ENCODE results near the gene MOCS3.

Gene MOCS3, protein sequence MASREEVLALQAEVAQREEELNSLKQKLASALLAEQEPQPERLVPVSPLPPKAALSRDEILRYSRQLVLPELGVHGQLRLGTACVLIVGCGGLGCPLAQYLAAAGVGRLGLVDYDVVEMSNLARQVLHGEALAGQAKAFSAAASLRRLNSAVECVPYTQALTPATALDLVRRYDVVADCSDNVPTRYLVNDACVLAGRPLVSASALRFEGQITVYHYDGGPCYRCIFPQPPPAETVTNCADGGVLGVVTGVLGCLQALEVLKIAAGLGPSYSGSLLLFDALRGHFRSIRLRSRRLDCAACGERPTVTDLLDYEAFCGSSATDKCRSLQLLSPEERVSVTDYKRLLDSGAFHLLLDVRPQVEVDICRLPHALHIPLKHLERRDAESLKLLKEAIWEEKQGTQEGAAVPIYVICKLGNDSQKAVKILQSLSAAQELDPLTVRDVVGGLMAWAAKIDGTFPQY

DNA sequence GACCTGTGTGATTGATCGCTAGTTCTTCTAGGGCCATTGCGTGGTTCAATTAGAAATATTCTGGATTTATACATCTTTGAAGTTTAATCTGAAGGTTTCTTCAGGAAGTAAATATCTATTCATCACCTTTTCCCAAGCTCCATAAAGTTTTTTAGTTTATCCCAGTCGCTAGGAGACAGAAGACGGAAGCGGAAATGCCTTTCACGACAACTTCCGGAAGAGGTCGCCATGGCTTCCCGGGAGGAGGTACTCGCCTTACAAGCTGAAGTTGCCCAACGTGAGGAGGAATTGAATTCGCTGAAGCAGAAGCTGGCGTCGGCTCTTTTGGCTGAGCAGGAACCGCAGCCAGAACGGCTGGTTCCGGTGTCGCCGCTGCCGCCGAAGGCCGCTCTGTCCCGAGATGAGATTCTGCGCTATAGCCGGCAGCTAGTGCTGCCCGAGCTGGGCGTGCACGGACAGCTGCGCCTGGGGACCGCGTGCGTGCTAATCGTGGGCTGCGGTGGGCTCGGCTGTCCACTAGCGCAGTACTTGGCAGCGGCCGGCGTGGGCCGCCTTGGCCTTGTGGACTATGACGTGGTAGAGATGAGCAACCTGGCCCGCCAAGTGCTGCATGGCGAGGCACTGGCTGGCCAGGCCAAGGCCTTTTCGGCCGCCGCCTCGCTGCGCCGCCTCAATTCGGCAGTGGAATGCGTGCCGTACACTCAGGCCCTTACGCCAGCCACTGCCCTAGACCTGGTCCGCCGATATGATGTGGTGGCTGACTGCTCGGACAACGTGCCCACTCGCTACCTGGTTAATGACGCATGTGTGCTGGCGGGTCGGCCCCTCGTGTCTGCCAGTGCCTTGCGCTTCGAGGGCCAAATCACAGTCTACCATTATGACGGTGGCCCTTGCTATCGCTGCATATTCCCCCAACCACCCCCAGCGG is at the start of gene MOCS3:
Gene MOCS3 (plus strand): TSS at position 204 of the 928 bp plus-strand sequence. CDS start 25 bp downstream, at position 229.
- peak; percentile 96 for DNase-seq (ENCODE audit: low spot score)

DNA sequence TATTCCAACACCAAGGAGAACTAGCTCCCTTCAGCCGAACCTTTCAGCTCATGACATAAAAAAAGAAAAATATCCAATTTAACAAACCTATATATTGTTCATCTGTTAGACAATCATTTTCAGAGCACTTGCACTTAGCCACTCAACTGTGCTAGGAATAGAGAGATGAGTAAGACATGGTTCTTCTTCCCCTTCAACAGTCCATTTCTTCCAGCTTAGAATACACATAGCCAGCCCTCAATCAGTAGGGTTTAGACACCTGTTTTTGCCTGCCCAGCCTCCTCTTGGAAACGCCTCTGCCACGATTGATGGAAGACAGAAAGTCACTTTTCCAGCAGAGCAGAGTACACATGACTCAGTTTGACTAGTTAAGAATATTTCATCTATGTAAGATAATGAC is 49.2 kb upstream of the MOCS3 start:
- no peak for DNase-seq (ENCODE audit: low spot score)

DNA sequence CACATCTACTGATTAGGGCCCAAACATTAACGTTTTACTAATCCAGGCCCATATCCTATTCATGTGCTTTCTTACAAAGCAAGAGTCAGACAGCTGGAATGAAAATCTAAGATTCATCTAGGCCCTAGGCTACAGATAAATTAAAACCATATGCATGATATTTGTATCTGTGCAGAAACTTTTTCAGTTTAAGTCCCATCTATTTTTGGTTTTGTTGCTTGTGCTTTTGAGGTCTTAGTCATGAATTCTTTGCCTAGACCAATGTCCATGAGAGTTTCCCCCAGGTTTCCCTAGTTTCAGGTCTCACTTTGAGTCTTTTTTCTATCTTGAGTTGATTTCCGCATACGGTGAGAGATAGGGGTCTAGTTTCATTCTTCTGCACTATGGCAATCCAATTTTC is 47.6 kb upstream of the MOCS3 start:
- DNase-seq (ENCODE audit: low spot score), result no peak

DNA sequence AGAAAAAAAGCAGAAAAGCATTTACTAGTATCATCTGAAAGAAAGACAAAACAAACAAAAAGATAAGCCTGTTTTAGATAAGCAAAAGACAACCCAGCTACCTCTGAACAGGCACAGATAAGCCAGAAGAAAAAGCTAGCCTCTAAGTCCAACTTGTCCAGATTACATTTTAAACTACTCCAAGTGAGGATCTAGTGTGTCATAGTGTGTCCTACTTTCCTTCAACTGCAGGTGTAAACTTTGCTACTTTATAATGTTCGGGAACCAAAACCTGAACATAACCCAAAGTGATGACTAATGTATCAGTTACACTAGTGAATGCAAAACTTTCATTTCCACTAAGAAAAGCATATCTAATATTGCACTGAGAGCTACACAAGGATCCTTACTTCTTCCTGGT is 46.9 kb upstream of the MOCS3 start:
- DNase-seq (ENCODE audit: low spot score), result no peak

DNA sequence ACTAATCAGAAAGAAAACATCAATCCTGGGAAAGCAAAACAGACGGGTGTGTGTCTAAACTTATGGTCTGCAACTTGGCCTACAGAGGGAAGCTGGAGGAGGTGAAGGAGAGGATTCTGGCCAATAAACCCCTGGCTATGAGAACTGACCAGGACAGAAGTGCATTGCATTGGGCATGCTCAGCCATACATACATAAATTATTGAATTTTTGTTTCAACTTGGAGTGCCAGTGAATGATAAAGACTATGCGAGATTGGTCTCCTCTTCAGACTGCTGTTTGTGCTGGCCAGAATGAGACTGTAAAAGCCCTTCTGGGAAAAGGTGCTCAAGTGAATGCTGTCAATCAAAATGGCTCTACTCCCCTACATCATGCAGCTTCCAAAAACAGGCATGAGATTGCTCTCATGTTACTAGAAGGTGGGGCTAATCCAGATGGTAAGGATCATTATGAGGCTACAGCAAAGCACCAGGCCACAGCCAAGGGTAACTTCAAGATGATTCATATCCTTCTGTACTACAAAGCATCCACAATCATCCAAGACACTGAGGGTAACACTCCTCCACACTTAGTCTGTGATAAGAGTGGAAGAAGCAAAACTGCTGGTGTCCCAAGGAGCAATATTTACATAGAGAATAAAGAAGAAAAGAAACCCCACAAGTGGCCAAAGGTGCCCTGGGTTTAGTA is 44.8 kb upstream of the MOCS3 start:
- DNase-seq (ENCODE audit: low spot score), result peak; percentile 64

DNA sequence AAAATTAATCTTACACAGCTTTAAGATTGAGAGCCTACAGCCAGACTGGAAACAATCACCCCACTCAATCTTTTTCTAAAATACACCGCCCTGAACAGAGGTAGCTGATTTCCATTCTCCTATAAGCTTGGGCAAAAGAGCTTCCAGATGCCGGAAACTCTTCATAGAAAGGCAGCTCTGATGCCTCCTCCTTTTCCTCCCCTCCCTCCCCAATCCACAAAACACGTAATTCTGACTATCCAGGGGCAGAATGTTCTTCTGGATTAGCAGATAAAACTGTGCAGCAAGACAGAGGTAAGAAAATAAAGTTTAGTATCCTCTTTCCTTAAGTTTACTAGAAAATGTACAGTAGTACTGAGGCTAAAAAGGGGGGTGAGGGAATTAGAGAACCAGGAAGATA is 43.2 kb upstream of the MOCS3 start:
- no peak for DNase-seq (ENCODE audit: low spot score)

DNA sequence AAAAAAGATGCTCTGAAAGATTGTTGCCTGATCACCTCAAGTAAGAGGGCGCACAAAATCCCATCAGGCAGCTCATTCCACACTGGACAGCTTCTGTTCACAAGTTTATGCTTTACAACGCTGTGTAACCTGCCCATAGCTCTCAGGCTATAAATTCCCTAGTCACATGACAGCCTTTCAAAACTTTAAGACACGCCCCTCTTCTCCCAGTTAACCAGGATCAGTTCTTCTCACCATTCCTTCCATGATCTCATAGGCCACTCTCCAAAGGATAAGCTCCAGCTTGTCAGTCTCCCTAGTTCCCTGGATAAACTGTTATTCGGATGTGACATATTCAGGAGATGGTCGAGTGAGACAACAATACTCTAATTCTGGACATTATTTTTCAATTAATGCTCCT is 42.4 kb upstream of the MOCS3 start:
- DNase-seq (ENCODE audit: low spot score), result no peak

DNA sequence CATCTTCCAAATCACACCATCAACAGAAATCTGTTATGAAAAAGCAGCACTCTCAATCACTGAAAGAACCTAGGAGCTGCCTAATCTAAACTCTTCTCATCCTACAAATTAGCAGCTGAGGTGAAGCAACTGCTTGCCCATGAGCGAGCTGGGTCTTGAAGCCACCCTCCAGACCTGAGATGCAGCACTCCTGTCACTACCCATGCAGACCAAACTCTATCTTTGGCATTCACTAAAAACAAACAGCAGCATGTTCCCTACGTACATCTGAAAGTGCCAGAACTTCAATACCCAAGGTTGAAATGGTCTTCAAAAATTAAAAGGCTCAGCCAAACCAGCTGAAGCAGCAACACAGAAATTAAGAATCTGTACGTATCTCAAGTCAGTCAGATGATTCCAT is 41.7 kb upstream of the MOCS3 start:
- no peak for DNase-seq (ENCODE audit: low spot score)

DNA sequence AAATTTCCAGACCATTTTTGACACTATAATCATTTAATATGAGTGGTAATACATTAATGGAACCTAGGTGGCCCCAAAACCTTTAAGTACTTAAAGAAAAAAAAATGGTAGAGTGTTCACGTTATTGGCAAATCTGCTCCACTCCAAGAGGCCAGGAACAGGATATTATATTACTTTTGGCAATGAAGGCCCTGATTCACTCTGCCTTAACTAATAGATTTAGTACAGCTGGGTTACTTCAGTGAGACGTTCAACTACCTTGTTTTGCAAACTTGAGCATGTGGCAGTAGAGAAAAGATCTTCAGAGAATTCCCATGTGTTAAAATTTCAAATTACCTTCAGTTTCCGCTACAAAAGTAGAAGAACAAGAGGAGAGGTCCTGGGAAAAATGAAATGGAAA is 40.2 kb upstream of the MOCS3 start:
- no peak for DNase-seq (ENCODE audit: low spot score)

DNA sequence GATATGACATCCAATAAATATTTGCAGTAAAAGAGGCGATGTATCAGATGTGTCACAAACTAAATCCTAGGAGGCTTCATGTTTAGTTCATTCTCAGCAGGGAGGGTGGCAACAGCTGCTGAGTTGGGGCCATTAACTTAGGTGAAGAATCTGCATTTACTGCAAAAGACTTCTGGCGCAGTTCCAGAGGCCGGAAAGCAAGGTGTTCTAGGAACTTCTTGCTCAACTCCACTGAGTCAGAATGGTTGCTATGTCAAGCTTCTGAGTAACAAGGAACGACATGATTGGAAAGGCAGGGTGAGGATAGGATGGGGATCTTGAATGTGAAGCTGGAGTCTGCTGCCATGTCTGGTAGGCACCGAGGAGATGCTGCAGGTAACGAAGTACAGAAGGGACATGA is 39.1 kb upstream of the MOCS3 start:
- peak; percentile 86 for DNase-seq (ENCODE audit: low spot score)

DNA sequence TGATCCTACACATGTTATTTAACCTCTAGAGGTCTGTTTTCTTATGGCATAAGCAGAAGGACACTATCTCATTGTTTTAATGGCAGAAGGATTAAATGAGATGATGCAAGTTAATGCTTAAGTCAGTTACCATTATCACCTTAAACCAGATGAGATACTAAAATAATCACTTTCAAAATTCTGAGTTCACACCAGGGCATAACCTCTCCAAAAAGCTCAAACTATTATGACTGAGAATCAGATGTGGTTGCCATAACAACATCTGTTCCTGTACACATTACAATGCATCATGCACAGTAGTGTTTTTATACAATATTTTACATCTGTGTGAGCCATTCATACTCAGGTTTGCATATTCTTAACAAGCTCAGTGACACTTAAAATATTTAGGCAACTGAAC is 37.6 kb upstream of the MOCS3 start:
- peak; percentile 45 for DNase-seq (ENCODE audit: low spot score)

DNA sequence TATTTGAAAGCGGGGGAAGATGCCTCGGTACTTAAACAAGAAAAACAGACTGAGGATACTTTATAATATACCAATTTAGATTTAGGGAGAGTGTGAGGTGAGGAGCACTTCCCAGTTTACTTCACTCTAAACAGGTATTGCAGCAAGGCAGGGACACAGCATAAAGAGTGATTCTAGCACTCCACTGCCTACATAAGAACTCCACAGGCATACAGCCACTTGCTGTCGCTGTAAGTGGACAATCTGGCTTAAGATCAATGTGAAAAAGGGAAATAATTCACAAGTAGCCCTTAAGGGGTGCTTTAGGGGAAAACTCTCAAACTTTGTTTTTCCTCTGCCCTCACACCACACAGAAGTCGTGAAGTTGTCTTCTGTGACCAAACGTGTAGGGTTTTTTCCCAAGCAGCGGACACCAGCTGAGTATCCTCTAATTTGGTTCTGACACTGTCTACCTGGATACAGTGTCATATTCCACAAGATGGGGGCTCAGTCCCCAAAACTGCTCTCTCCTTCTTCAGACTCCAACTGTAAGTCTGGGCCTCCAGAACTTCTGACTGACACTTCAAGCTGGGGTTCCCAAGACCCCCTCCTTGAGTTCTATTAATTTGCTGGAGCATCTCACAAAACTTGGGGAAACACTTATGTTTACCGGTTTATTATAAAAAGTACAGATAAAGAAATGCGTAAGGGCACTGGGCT is 36.7 kb upstream of the MOCS3 start:
- no peak for DNase-seq (ENCODE audit: low spot score)

DNA sequence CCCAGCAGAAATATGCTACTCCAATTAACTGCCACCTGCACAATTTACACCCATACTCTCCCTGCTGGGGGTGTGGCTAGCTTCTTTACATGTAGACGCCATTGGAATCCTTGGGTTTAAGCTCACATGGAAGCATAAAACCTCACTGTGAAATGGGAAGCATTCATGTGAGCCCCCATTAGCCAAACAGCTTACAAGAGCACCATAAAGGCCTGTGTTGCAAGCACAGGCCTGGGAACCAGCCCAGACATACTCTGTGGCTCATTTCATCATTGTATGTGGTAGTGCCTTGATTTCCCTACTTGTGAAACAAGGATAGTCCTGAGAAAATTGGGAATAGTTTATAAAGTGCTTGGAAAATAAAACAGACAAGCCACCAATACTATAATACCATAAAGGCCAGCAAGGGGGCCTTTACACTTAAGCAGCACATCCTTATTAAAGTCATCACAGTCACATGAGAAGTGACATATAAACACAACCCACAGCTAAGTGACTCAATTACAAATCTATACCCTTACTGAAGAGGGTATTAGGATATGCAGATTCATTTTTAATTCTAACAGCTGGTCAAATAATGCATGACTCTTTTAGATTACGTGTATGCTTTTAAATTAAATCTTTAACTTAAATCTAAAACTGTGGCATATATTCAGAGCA is 34.2 kb upstream of the MOCS3 start:
- no peak for DNase-seq (ENCODE audit: low spot score)

DNA sequence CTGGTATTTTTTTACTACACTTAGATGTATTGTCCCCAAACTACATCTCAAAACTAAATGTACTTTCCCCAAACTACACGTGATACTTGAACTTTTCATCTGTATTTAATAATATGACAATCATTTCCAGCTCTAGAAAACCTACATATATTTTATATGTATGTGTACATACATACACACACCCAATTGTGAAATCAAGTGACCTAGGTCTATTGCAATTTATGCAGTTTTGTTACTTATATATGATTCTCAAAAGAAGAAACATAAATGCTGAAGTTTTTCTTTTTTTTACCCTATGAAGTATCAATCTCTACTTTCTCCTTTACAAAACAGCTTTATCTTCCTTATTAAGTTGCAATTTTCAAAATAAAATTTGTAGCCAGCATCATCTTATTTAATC is 32.1 kb upstream of the MOCS3 start:
- no peak for DNase-seq (ENCODE audit: low spot score)

DNA sequence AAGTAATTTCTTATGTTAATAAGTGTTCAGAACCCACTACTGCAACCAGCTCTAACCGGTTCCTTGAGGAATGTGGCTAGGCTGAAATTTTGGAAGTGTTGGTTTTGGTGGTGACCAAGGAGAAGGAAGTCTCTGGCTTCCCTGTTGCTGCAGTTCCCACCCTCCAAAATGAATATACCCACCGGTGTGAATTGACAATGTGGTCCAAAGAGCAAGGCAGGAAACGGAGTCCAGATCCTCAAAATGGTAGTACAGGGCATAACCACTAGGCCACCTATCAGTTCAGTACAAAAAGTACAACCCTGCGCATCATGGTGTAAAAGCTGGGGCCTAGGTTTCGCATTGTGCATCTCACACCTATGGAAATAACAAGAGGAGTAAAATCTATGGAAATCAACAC is 30.1 kb upstream of the MOCS3 start:
- DNase-seq (ENCODE audit: low spot score), result peak; percentile 50

DNA sequence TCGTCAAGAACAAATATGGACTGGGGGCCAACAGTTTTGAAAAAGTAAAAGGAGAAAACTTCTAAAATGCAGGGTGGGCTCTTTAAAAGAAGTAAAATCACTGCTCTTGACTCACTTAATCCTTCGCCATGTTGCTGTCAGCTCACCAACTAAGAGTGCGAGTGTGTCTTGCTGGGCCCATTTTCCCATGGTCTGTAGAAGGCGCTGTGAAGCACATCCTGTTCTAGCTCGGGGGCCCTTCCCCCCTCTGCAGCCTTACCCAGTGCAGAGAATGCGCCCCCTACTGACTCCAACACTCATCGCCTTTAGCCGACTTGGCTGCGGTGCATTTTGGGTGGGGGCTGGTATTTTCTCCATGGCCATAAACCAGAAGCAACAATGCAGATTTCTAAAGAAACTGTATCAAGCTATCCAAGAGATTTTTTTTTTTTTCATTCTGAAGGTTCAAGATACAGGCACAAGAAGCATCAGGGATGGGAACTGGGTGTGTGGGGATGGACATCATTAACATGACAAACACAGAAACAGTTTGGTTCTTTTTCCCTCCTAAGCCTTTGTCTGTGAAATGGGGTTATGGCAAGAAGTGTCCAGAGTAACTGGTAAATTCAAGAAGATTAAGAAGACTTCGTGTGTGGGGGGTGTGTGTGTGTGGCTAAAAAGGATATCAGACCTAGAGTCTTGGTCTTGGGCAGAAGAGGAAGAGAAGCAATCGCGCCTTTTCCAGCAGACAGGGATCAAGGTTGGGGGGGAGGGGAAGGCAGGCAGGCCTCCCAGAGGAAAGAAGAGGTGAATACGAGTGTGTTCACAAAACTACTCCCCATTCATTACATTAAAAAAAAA is 29.1 kb upstream of the MOCS3 start:
- peak; percentile 98 for DNase-seq (ENCODE audit: low spot score)

DNA sequence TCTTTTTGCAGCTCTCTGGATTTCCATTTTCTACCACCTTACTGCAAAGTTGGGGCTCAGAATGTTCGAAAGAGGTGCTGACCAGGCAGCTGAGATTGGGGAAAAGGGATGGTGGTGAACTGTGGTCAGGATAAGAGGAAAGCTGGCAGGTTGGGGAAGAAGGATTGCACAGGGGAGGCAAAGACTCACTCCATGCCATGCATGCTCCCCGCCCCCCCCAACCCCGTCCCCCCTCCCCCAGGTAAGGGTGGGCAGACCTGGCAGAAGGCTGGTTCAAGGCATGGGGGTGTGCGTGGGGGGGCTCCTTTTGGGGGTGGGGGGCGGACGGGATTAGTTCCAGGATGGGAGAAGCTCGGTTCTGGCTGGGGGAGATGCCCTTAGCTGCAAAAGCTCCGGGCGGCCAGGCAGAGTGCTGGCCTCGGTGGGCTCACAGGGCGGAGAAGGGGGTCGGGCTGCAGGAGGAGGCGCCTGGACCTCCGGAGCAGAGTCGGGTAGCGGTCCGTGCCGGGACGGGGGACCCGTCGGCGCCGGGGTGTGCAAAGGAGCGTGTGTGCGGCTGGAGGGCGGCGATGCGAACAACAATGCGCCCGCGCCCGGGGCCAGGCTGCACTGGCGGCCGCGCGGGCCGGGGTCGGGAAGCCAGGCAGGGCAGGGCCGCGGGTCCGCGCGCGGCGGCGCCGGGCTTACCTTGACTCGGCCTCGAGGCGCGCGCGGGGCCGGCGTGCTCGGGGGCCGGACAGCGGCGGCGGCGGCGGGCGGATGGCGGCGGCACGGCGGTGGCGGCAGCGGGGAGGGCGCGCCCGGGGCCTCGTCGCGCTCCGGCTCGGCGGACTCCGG is 28.3 kb upstream of the MOCS3 start:
- no peak for DNase-seq (ENCODE audit: low spot score)

DNA sequence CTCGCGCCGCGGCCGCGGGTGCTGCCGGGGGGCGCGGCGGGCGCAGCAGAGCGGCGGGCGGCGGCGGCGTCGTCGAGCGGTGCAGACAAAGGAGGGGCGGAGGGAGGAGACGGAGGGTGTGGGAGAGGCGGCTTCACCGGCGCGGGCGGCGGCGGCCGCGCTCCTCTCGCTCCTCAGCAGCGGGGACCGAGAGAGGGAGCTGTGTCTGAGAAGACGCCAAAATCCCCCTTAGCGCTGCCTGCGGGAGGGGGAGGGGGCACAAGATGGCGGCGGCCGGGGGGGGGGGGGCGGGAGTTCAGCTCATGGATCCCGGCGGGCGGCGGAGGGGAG is 27.7 kb upstream of the MOCS3 start:
- no peak for DNase-seq (ENCODE audit: low spot score)

DNA sequence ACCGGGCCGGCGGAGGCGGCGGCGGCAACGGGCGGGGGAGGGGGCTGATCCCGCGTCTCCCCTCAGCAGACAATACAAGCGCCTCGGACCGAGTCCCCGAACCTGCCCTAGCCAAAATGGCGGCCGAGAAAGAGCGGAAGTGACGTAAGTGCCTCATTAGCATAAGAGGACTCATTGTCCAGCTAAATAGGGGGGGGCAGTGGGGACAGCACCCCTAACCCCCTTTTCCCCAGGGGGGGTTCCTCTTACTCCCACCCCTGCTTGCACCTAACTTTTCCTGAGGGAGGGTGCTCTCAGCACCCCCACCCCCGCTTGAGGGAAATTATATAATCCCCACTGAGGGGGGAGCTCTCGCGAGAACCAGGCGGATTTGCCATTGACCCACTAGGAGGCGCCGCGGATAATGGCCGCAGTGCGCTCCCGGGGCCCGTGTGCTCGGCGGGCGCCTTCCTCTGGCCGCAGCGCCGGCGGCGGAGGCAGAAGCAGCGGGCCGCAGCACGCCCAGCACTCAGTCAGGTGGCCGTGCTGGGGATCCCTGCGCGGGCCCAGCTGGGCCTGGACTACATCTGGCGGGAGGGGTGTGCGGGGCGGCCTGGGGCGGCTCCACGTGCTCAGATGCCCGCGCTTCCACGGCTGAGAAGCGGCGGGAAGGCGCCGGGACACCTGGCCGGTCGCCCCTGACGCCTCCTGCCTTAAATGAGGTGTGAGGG is 27.2 kb upstream of the MOCS3 start, which contains the start of gene ADNP:
Gene ADNP (minus strand): TSS at position 132 of the 710 bp plus-strand sequence. CDS start 27,441 bp downstream, outside the sequence.
- peak; percentile 95 for DNase-seq (ENCODE audit: low spot score)

All from RKO (cell line).